Colonic mucosa (tissue), 4 donors: ENCODE data around the gene LRRFIP2. TPM values are rescaled to one million over a fixed set of nuclear protein-coding genes. Genes with fewer than 3 reads are reported as not detected.

Source experiments
- DNase-seq: peaks from one replicate; pipeline ENCODE4 v3.0.0-alpha.2; 2020
- H3K27ac ChIP-seq: fragments of 200-600 bp; one replicate; pipeline ENCODE4 v1.8.0; 2021
- H3K27me3 ChIP-seq: fragments of 200-600 bp; one replicate; pipeline ENCODE4 v1.8.0; 2021
- H3K36me3 ChIP-seq: fragments of 200-600 bp; one replicate; pipeline ENCODE4 v1.8.0; 2021
- H3K4me1 ChIP-seq: fragments of 200-600 bp; one replicate; pipeline ENCODE4 v1.8.0; 2021; ENCODE audit warnings: mild to moderate bottlenecking
- H3K4me3 ChIP-seq: fragments of 200-600 bp; one replicate; pipeline ENCODE4 v1.8.0; 2021
- H3K9ac ChIP-seq, 2 donors: one replicate each; pipeline ENCODE4 v1.7.0; 2013; ENCODE audit warnings: control low read depth in 2 of 2, low read depth in 2 of 2, low read length in 2 of 2
- H3K9me3 ChIP-seq: fragments of 200-600 bp; one replicate; pipeline ENCODE4 v1.8.0; 2021
- intact Hi-C: fragments of 100-400 bp; cut with DNase I; formaldehyde crosslinking; loops from one replicate; pipeline ENCODE4 v1.14.1; 2022
- total RNA-seq, 2 donors: library from RNA; stranded (reverse); fragmentation: NEBNext Ultra II Directional in 1 of 2; extraction: Animal tissue kit (Norgen Biotek cat#: 25700) in 1 of 2; gene quantifications; one replicate each; pipeline ENCODE4 v1.2.1, GENCODE V29; 2021
- TF ChIP-seq, protein P1 (sequence below): fragments of 200-600 bp; IDR thresholded peaks from one replicate; pipeline ENCODE4 v1.8.0; 2022; ENCODE audit warnings: antibody characterized with exemption, mild to moderate bottlenecking
- donor health status: healthy.
- donor health status: DM: no; HTN: no; CAD: no.
- donor health status: DM: no; HTN: no; CAD: no.

Gene LRRFIP2
- total RNA-seq, 2 donors from 2014 or later: 87.0 to 120 TPM

GRCh38 chr3:37092484-37092883, 81.9 kb downstream of the LRRFIP2 start:
- DNase-seq: no peak
- no peak overlapping the region for H3K4me3 ChIP-seq
- no peaks in the 10 kb centered on the region for H3K4me1 ChIP-seq
- H3K9me3 ChIP-seq: no peaks in the 10 kb centered on the region
- no peaks in the 10 kb centered on the region for H3K36me3 ChIP-seq
- intact Hi-C loops: no loop called here
- no peak overlapping the region for H3K27ac ChIP-seq
- TF ChIP-seq, protein P1, sequence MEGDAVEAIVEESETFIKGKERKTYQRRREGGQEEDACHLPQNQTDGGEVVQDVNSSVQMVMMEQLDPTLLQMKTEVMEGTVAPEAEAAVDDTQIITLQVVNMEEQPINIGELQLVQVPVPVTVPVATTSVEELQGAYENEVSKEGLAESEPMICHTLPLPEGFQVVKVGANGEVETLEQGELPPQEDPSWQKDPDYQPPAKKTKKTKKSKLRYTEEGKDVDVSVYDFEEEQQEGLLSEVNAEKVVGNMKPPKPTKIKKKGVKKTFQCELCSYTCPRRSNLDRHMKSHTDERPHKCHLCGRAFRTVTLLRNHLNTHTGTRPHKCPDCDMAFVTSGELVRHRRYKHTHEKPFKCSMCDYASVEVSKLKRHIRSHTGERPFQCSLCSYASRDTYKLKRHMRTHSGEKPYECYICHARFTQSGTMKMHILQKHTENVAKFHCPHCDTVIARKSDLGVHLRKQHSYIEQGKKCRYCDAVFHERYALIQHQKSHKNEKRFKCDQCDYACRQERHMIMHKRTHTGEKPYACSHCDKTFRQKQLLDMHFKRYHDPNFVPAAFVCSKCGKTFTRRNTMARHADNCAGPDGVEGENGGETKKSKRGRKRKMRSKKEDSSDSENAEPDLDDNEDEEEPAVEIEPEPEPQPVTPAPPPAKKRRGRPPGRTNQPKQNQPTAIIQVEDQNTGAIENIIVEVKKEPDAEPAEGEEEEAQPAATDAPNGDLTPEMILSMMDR: no peak
- H3K9ac ChIP-seq: no peak overlapping the region
- no peaks in the 10 kb centered on the region for H3K27me3 ChIP-seq

DNA sequence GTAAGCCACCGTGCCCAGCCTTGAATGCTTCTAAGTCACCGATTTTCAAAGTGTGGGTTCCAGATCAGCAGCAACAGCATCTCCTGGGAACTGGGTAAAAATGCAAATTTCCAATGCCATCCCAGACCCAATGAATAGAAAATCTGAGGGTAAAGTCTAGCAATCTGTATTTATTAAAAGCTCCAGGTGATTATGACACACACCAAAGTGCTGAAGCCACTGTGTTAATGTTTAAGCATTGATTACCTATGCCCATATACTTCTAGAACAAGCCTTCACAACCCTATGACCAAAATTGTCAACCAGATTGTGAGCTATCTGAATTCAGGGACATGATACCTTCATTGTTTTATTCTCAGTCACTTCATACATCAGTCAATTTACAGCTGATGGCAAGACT, 86.5 kb downstream of the LRRFIP2 start:
- no peaks in the 10 kb centered on the region for H3K9me3 ChIP-seq
- intact Hi-C loops: loop anchor here (10.0 kb wide), 1 partner anchor 67 kb away; no protein-coding TSS in a partner anchor
- no peak overlapping the region for H3K4me3 ChIP-seq
- no peaks in the 10 kb centered on the region for H3K27me3 ChIP-seq
- TF ChIP-seq, protein P1: no peak
- H3K4me1 ChIP-seq: no peaks in the 10 kb centered on the region
- H3K9ac ChIP-seq: no peak overlapping the region
- H3K27ac ChIP-seq: no peak overlapping the region
- no peak for DNase-seq
- H3K36me3 ChIP-seq: no peaks in the 10 kb centered on the region

DNA sequence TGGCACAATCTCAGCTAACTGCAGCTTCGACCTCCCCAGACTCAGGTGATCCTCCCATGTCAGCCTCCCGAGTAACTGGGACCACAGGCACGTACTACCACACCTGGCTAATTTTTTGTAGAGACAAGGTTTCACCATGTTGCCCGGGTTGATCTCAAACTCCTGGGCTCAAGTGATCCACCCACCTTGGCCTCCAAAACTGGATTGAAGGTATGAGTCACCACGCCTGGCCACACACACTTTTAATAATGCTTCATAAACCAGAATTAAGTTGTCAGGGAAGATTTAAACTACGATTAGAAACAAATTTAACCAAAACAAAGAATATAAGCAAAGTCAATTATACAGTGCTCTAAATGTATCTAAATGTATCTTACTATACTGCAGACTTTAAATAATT, 87.5 kb downstream of the LRRFIP2 start:
- Histone ChIP-seq H3K27me3 (no peaks in the 10 kb centered on the region), H3K4me1 (no peaks in the 10 kb centered on the region), H3K27ac (no peak overlapping the region), H3K4me3 (no peak overlapping the region), H3K36me3 (no peaks in the 10 kb centered on the region), H3K9me3 (no peaks in the 10 kb centered on the region), H3K9ac (no peak overlapping the region)
- TF ChIP-seq, protein P1: no peak
- no peak for DNase-seq
- intact Hi-C loops: loop anchor here (10.0 kb wide), 1 partner anchor 68 kb away; no protein-coding TSS in a partner anchor

DNA sequence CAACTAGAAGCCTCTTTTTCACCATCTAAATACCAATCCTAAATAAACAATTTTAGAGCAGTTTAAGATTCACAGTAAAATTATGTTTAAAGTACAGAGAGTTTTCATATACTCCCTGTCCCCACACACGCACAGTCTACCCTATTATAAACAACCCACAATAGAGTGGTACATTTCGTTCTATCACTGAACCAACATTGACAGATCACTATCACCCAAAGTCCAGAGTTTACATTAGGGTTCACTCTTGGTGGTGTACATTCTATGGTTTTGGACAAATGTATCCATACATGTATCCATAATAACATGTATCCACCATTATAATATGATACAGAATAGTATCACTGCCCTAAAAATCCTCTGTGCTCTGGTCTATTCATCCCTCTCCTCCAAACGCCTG, 92.1 kb downstream of the LRRFIP2 start:
- TF ChIP-seq, protein P1: no peak
- no peak overlapping the region for H3K9ac ChIP-seq
- no peak overlapping the region for H3K27ac ChIP-seq
- H3K4me1 ChIP-seq: no peaks in the 10 kb centered on the region
- no peaks in the 10 kb centered on the region for H3K9me3 ChIP-seq
- H3K27me3 ChIP-seq: no peaks in the 10 kb centered on the region
- intact Hi-C loops: loop anchor here (10.0 kb wide), 1 partner anchor 72 kb away; no protein-coding TSS in a partner anchor
- no peak for DNase-seq
- H3K36me3 ChIP-seq: peaks cover 5% of the 10 kb centered on the region
- H3K4me3 ChIP-seq: no peak overlapping the region

DNA sequence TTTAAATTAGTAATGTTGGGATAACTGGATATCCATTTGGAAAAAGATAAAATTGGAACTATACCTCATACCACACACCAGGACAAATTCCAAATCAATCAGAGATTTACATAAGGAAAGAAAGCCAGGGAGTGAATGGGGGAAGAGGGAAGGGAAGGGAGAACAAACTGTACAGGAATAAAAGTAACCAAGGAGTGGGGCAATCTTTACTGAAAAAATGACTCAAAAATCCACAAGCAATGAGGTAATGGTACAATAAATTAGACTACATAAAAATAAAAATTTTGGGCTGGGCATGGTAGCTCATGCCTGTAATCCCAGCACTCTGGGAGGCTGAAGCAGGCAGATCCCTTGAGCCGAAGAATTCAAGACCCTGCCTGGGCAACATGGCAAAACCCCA, 98.4 kb downstream of the LRRFIP2 start:
- H3K27ac ChIP-seq: no peak overlapping the region
- intact Hi-C loops: no loop called here
- no peak overlapping the region for H3K9ac ChIP-seq
- H3K9me3 ChIP-seq: no peaks in the 10 kb centered on the region
- no peak overlapping the region for H3K4me3 ChIP-seq
- no peaks in the 10 kb centered on the region for H3K27me3 ChIP-seq
- H3K36me3 ChIP-seq: peaks cover 5% of the 10 kb centered on the region
- no peak for DNase-seq
- no peaks in the 10 kb centered on the region for H3K4me1 ChIP-seq
- TF ChIP-seq, protein P1: no peak
